Measurements from ENCODE around the gene GJD3. TPM values are rescaled to one million over a fixed set of nuclear protein-coding genes. Genes with fewer than 3 reads are reported as not detected.

GJD3 gene
- total RNA-seq, 2 experiments from 2014 or later = not detected

DNA sequence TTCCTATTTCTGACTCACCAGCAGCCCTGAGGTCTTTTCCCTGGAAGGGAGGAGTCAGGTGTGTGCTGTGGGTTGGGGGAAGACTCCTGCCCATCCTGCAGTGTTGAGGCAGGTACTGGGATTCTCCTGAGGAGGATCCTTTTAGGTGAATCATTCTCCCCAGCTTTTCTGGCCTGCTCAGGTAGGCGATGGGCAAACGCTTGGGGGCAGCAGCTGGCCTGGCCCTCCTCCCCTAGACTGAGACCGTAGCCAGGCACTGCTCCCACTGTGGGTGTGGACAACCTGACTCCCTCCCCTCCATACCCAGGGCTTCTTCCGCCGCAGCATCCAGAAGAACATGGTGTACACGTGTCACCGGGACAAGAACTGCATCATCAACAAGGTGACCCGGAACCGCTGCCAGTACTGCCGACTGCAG, 15.1 kb downstream of the GJD3 start:
- intact Hi-C loops (cut with DNase I, micrococcal nuclease) = no loop called here
- H3K27ac Mint-ChIP-seq = peak overlapping the region; percentile 93
- Histone ChIP-seq H3K27ac (ENCODE audit: low read depth in 1 of 2, low read length in 2 of 2) (peak overlapping the region in 1 of 2 donors; percentile 22), H3K4me3 (ENCODE audit: low read length) (no peak overlapping the region), H3K4me1 (ENCODE audit: insufficient read depth, low read length) (peaks cover 52% of the 10 kb centered on the region), H3K36me3 (ENCODE audit: insufficient read depth, low read length) (peaks cover 61% of the 10 kb centered on the region), H3K9me3 (ENCODE audit: control insufficient read depth in 1 of 2, insufficient read depth in 1 of 2, low read length in 2 of 2) (no peaks in the 10 kb centered on the region), H3K27me3 (ENCODE audit: control insufficient read depth in 1 of 2, insufficient read depth in 2 of 2, low read length in 2 of 2) (no peaks in the 10 kb centered on the region)
- ChIA-PET POLR2A (interaction anchor here (1.0 kb wide), 1 partner anchor 173 kb away, joined by 3 read pairs; no protein-coding TSS in a partner anchor), CTCF (no interaction called here)
- H3K4me3 Mint-ChIP-seq = peak overlapping the region; percentile 38
- H3K4me1 Mint-ChIP-seq (ENCODE audit: low read depth) = peaks cover 63% of the 10 kb centered on the region
- H3K36me3 Mint-ChIP-seq (ENCODE audit: low read depth) = peaks cover 71% of the 10 kb centered on the region
- TF ChIP-seq, protein P1, sequence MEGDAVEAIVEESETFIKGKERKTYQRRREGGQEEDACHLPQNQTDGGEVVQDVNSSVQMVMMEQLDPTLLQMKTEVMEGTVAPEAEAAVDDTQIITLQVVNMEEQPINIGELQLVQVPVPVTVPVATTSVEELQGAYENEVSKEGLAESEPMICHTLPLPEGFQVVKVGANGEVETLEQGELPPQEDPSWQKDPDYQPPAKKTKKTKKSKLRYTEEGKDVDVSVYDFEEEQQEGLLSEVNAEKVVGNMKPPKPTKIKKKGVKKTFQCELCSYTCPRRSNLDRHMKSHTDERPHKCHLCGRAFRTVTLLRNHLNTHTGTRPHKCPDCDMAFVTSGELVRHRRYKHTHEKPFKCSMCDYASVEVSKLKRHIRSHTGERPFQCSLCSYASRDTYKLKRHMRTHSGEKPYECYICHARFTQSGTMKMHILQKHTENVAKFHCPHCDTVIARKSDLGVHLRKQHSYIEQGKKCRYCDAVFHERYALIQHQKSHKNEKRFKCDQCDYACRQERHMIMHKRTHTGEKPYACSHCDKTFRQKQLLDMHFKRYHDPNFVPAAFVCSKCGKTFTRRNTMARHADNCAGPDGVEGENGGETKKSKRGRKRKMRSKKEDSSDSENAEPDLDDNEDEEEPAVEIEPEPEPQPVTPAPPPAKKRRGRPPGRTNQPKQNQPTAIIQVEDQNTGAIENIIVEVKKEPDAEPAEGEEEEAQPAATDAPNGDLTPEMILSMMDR (IDR thresholded peaks at IDR 0.05) = no peak
- ATAC-seq (ENCODE audit: poor library complexity) (no peak), DNase-seq (peak in 1 of 14 experiments; percentile 28)
- no peaks in the 10 kb centered on the region for H3K9me3 Mint-ChIP-seq
- no peaks in the 10 kb centered on the region for H3K27me3 Mint-ChIP-seq

DNA sequence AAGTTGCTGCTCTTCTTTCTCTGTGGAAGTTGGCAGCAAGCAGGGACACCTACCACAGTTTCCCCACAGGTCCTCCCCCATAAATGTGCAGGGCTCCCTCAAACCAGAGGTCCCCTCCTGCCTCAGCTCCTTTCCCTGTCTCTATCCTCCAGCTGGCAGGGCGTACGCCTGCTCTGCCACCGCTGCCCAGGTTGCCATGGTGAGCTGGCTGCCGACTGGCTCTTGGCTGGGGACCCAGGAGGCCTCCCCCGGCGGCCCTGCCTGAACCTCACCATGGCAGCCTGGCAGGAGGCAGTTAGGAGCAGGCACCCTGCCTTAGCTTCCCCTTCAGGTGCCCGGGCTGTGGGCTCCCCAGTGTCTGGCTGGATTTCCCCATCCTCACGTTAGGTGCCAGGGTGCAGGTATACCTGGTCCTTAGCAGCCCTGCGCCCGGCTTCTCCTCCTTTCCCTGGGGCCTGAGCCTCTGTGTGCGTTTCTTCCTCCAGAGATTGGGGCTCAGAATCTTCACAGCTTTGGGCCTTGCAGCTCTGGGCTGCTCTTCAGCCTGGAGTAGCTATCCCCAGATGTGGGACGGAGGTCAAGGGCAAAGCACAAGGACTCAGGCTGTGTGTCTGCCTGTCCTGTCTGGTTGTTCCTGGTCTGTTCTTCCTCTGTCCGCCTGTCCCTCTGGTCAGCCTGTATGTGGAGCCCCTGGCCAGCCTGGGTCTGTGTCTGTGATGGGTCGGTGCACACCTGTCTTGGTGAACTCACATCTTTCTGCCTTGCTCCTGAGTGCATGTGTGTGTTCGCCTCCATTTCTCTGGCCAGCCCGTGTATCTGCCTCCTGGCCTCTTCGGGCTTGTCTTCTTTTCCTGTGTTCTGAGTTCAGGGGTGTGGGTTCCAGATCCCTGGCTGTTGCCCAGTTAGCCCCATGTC, 15.7 kb downstream of the GJD3 start:
- no peaks in the 10 kb centered on the region for H3K27me3 ChIP-seq (ENCODE audit: control insufficient read depth in 1 of 2, insufficient read depth in 2 of 2, low read length in 2 of 2)
- Mint-ChIP-seq H3K4me1 (ENCODE audit: low read depth) (peaks cover 70% of the 10 kb centered on the region), H3K9me3 (no peaks in the 10 kb centered on the region), H3K27me3 (no peaks in the 10 kb centered on the region), H3K4me3 (no peak overlapping the region), H3K36me3 (ENCODE audit: low read depth) (peaks cover 67% of the 10 kb centered on the region), H3K27ac (peak overlapping the region; percentile 93)
- no peak for ATAC-seq (ENCODE audit: poor library complexity)
- peak overlapping the region; percentile 22 to 46 for H3K27ac ChIP-seq (ENCODE audit: low read depth in 1 of 2, low read length in 2 of 2)
- intact Hi-C loops (cut with DNase I, micrococcal nuclease) = no loop called here
- H3K36me3 ChIP-seq (ENCODE audit: insufficient read depth, low read length) = peaks cover 55% of the 10 kb centered on the region
- CTCF ChIA-PET = interaction anchor here (1.3 kb wide), 1 partner anchor 32 kb away, joined by 3 read pairs; no protein-coding TSS in a partner anchor
- POLR2A ChIA-PET = interaction anchor here (0.8 to 11.2 kb wide), 3 partner anchors 22 to 173 kb away, joined by 3 to 117 read pairs (median 3); no protein-coding TSS in a partner anchor
- DNase-seq = peak in 1 of 14 experiments; percentile 26
- H3K4me3 ChIP-seq (ENCODE audit: low read length) = no peak overlapping the region
- H3K4me1 ChIP-seq (ENCODE audit: insufficient read depth, low read length) = peaks cover 59% of the 10 kb centered on the region
- no peaks in the 10 kb centered on the region for H3K9me3 ChIP-seq (ENCODE audit: control insufficient read depth in 1 of 2, insufficient read depth in 1 of 2, low read length in 2 of 2)
- TF ChIP-seq, protein P1 (IDR thresholded peaks at IDR 0.05) = no peak

DNA sequence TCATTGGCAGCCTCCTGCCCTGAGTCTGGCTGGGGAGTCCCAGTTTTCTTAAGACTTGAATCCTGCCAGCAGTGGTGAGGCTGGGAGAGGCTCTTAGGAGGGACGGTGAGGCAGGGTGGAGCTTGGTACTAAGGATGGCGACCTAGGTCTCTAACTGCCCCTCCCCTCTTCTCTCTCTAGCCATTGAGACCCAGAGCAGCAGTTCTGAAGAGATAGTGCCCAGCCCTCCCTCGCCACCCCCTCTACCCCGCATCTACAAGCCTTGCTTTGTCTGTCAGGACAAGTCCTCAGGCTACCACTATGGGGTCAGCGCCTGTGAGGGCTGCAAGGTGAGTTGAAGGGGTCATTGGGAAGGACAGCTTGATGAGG, 16.4 kb downstream of the GJD3 start:
- H3K27me3 ChIP-seq (ENCODE audit: control insufficient read depth in 1 of 2, insufficient read depth in 2 of 2, low read length in 2 of 2) = no peaks in the 10 kb centered on the region
- Mint-ChIP-seq H3K4me1 (ENCODE audit: low read depth) (peaks cover 77% of the 10 kb centered on the region), H3K4me3 (no peak overlapping the region), H3K36me3 (ENCODE audit: low read depth) (peaks cover 64% of the 10 kb centered on the region), H3K9me3 (no peaks in the 10 kb centered on the region), H3K27ac (peak overlapping the region; percentile 93), H3K27me3 (no peaks in the 10 kb centered on the region)
- POLR2A ChIA-PET = interaction anchor here (0.8 to 11.2 kb wide), 3 partner anchors 21 to 45 kb away, joined by 3 to 117 read pairs (median 3); no protein-coding TSS in a partner anchor
- H3K27ac ChIP-seq (ENCODE audit: low read depth in 1 of 2, low read length in 2 of 2) = peak overlapping the region in 1 of 2 donors; percentile 46
- CTCF ChIA-PET = interaction anchor here (1.3 kb wide), 1 partner anchor 31 kb away, joined by 3 read pairs; no protein-coding TSS in a partner anchor
- TF ChIP-seq, protein P1 (IDR thresholded peaks at IDR 0.05) = no peak
- peaks cover 66% of the 10 kb centered on the region for H3K4me1 ChIP-seq (ENCODE audit: insufficient read depth, low read length)
- intact Hi-C loops (cut with DNase I, micrococcal nuclease) = no loop called here
- ATAC-seq (ENCODE audit: poor library complexity) (no peak), DNase-seq (peak in 1 of 14 experiments; percentile 23)
- no peaks in the 10 kb centered on the region for H3K9me3 ChIP-seq (ENCODE audit: control insufficient read depth in 1 of 2, insufficient read depth in 1 of 2, low read length in 2 of 2)
- H3K4me3 ChIP-seq (ENCODE audit: low read length) = no peak overlapping the region
- peaks cover 52% of the 10 kb centered on the region for H3K36me3 ChIP-seq (ENCODE audit: insufficient read depth, low read length)

Data from CD4-positive, alpha-beta T cell (primary cell).